ENCODE data around the gene RBM15B. TPM values are rescaled to one million over a fixed set of nuclear protein-coding genes. Genes with fewer than 3 reads are reported as not detected.
"Not testable (repeated sequence)": the region's sequence is repeated elsewhere in the genome, so short reads cannot be mapped to it uniquely, and the experiment has no call there.

RBM15B gene
- polyA plus RNA-seq (ENCODE audit: insufficient read length in 3 of 3): 10 to 100 TPM; 38.2 to 40.7 (median 40.2) TPM

- peak; percentile 80 to 90 (median 88) for DNase-seq (ENCODE audit: low read depth in 3 of 3, low spot score in 2 of 3)
These were observed at the start of gene RBM15B for GRCh38 chr3:51391075-51391565. Gene RBM15B (plus strand): TSS chr3:51391285. CDS start chr3:51391400, 115 bp downstream.

- DNase-seq (ENCODE audit: low read depth in 3 of 3, low spot score in 2 of 3): no peak
These were observed 47.0 kb upstream of the RBM15B start for GRCh38 chr3:51343918-51344687.

- DNase-seq (ENCODE audit: low read depth in 3 of 3, low spot score in 2 of 3): no peak
These were observed 40.3 kb upstream of the RBM15B start for GRCh38 chr3:51350751-51351150.

- no peak for DNase-seq (ENCODE audit: low read depth in 3 of 3, low spot score in 2 of 3)
These were observed 38.0 kb upstream of the RBM15B start for GRCh38 chr3:51353131-51353530.

GRCh38 chr3:51353691-51354090 is 37.4 kb upstream of the RBM15B start:
- DNase-seq (ENCODE audit: low read depth in 3 of 3, low spot score in 2 of 3): no peak

GRCh38 chr3:51354172-51354571 is 36.9 kb upstream of the RBM15B start:
- no peak for DNase-seq (ENCODE audit: low read depth in 3 of 3, low spot score in 2 of 3)

- no peak for DNase-seq (ENCODE audit: low read depth in 3 of 3, low spot score in 2 of 3)
These were observed 36.1 kb upstream of the RBM15B start for GRCh38 chr3:51354731-51355615.

- no peak for DNase-seq (ENCODE audit: low read depth in 3 of 3, low spot score in 2 of 3)
These were observed 35.0 kb upstream of the RBM15B start for GRCh38 chr3:51355891-51356578.

- DNase-seq (ENCODE audit: low read depth in 3 of 3, low spot score in 2 of 3): no peak
These were observed 33.2 kb upstream of the RBM15B start for GRCh38 chr3:51357856-51358255.

GRCh38 chr3:51358981-51359380 is 32.1 kb upstream of the RBM15B start:
- DNase-seq (ENCODE audit: low read depth in 3 of 3, low spot score in 2 of 3): no peak

- no peak for DNase-seq (ENCODE audit: low read depth in 3 of 3, low spot score in 2 of 3)
These were observed 30.3 kb upstream of the RBM15B start for GRCh38 chr3:51360806-51361205.

- no peak for DNase-seq (ENCODE audit: low read depth in 3 of 3, low spot score in 2 of 3)
These were observed 29.3 kb upstream of the RBM15B start for GRCh38 chr3:51361746-51362145.

- no peak for DNase-seq (ENCODE audit: low read depth in 3 of 3, low spot score in 2 of 3)
These were observed 28.6 kb upstream of the RBM15B start for GRCh38 chr3:51362476-51362875.

GRCh38 chr3:51368276-51368675 is 22.8 kb upstream of the RBM15B start:
- not testable (repeated sequence) for DNase-seq (ENCODE audit: low read depth in 3 of 3, low spot score in 2 of 3)

- peak in 2 of 3 donors; percentile 51 to 53 for DNase-seq (ENCODE audit: low read depth in 3 of 3, low spot score in 2 of 3)
These were observed 19.0 kb upstream of the RBM15B start for GRCh38 chr3:51371943-51372557.

GRCh38 chr3:51373658-51374421 is 17.2 kb upstream of the RBM15B start:
- DNase-seq (ENCODE audit: low read depth in 3 of 3, low spot score in 2 of 3): no peak

- DNase-seq (ENCODE audit: low read depth in 3 of 3, low spot score in 2 of 3): no peak
These were observed 16.6 kb upstream of the RBM15B start for GRCh38 chr3:51374456-51374855.

GRCh38 chr3:51375136-51375535 is 15.9 kb upstream of the RBM15B start:
- no peak for DNase-seq (ENCODE audit: low read depth in 3 of 3, low spot score in 2 of 3)

GRCh38 chr3:51375571-51375970 is 15.5 kb upstream of the RBM15B start:
- DNase-seq (ENCODE audit: low read depth in 3 of 3, low spot score in 2 of 3): no peak

- no peak for DNase-seq (ENCODE audit: low read depth in 3 of 3, low spot score in 2 of 3)
These were observed 13.0 kb upstream of the RBM15B start for GRCh38 chr3:51378065-51378464.

Measured in right renal cortex interstitium (tissue), 3 donors.